T-helper 1 cell treated with Interleukin-12 subunit alpha and Interleukin-12 subunit beta and Interleukin-4 antibody, amounts not matched to agents 30 ng/mL and 1 ng/mL, for 36 hours (primary cell): Measurements from ENCODE around the gene FGGY. TPM values are rescaled to one million over a fixed set of nuclear protein-coding genes. Genes with fewer than 3 reads are reported as not detected.

Source experiments
- intact Hi-C: fragments of 100-400 bp; cut with micrococcal nuclease; formaldehyde crosslinking; loops from one replicate; pipeline ENCODE4 v1.15.1; 2024
- total RNA-seq: library from RNA; stranded (reverse); gene quantifications from 2 replicates; pipeline ENCODE4 v1.2.3, GENCODE V29; 2022

FGGY gene
- total RNA-seq, 1 donor from 2014 or later = 12.2 TPM

- intact Hi-C loops = no loop called here
These were observed 111.8 kb downstream of the FGGY start for GRCh38 chr1:59408608-59409240.

- intact Hi-C loops = no loop called here
These were observed 112.7 kb downstream of the FGGY start for GRCh38 chr1:59409549-59409948.

- intact Hi-C loops = no loop called here
These were observed 113.1 kb downstream of the FGGY start for GRCh38 chr1:59409986-59410385.

- intact Hi-C loops = no loop called here
These were observed 113.6 kb downstream of the FGGY start for GRCh38 chr1:59410457-59410856.

DNA sequence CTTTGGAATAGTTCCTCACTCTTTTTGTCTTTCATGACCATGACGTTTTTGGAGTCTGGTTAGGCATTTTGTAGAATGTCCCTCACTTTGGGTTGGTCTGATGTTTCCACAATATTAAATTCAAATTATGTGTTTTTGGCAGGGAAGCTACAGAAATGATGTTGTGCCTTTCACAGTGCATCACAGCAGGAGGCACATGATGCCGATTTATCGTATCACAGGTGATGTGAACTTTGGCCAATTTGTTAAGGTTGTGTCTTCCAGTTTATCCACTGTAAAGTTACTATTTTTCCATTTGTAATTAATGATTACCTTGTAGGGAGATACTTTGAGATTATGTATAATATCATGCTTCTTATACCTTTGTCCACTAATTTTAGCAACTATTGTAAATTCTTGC, 114.3 kb downstream of the FGGY start:
- intact Hi-C loops = no loop called here

DNA sequence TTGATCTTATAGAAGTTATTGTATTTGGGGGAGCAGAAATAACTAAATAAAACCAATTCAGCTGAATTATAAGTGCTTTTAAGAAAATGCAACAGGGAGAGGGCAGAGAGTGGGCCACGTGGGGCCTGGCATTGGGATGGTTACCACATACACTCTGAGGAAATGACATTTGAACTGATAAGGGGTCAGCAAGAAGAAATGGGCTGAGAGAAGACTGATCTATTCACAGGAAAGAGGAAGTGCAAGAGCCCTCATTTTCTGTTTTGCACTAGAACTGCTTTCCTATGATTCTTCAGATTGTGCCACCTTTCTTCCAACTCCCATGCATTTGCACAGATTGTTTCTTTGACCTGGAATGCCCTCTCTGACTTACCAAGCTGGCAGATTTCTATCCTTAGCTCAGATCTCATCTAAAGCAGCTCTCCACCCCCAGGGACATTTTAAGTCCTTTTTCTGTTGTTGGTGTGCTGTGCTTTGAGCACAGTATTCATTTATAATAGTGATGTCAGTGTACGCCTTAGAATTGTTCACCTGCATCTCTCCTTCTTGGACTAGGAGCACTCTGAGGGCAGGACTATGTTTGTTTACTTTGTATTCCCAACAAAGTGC, 115.9 kb downstream of the FGGY start:
- intact Hi-C loops = no loop called here

DNA sequence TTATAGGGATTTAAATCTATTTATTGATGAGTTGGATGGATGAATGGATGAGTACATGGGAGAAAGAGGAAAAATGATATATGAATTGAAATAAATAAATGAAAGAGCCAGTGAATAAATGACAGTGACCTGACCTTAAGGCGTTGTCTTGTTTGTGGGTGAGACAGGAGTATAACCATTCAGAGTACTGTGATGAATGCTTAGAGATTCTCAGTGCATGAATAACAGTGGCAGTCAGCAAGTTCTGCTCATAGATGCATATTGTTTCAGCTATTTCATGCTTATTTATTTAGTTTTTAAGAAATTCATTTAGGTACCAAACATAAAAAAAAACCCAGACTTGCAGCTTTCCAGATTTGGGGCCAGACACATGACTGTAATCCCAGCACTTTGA, 116.4 kb downstream of the FGGY start:
- intact Hi-C loops = no loop called here

DNA sequence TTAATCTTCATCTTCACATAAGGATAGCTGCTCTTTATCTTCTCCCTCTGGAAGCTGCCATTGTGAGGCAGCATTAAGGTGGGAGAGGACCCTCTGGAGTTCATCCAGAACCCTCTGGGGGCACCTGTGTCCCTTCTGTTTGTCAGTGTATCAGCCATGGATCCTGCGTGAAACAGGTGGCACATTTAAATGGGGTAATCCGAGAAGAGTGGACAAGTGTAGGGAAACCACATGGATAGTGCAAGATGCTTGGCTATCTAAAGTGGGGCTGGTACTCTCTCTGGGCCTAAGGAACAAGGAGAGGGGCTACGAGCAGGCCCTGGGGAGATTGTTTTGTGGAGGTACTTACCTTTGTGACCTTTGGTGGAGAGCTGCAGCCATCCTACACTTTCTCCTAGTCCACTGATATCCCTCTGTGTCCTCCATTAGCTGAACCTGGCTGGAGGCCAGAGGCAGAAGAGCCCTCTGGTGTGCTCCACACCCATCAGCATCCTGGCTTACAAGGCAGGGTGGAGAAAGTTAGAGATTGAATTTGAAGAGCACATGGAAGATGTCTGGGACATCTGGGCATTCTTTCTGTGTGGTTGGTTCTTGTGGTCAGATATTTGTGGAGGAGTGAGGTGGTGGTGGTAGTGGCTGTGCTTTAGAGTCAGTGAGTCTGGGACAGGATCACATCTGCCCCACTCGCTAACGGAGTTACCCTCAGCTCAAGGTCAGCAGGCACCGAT, 117.7 kb downstream of the FGGY start:
- intact Hi-C loops = no loop called here

DNA sequence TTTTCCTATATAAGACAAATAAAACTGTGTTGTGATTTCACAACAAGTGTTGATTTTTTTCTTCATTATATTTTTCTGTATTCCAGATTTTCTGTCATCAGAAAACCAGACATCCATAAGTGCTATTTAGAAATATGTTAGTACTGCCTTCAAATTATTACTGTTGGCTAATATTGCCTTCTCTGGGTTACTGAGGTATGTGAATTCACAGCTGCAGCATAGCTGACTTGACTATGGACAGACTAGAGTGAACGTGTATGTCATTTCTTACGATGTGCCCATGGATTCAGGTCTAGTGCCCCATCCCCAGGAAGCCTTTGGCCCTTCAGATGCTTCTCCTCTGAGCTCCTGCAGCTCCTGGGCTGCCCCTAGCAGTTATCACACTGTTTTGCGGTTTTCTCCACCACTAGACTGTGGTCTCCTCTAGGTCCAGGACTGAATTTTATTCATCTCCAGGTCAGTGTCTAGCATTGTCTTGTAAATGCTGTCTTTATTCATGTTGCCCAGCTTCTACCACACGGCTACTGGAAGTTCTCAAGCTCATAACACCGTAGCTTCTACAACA, 118.5 kb downstream of the FGGY start:
- intact Hi-C loops = no loop called here

DNA sequence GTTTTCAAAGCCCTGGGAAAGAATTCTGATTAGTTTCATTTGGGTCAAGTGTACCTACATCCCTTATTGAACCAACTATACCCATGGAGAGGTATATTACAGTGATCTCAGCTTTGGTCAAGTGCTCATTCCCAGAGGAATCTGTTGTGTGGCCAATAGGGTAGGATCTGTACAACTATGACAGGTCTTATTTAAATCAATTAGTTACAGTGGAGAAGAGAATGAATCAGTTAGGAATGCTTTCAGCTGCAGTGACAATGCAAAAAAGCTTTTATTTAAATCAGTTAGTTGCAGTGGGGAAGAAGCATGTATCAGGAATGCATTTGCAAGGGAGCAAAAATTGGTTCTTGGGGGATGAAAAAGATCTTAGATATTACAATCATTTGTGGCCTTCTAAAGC, 119.0 kb downstream of the FGGY start:
- intact Hi-C loops = no loop called here

DNA sequence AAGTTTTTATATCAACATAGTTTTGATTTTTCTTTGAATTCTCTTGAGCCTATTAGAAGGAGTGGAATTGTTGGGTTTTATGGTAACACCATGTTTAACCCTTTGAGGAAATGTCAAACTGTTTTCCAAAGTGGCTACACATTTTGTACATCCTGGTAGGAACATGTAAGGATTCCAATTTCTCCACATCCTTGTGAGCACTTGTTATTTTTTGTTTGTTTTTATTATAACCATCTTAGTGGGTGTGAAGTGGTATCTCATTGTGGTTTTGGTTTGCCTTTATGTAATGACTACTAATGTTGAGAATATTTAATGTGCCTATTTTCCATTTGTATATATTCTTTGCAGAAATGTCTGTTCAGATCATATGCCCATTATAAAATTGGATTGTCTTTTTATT, 120.5 kb downstream of the FGGY start:
- intact Hi-C loops = no loop called here

DNA sequence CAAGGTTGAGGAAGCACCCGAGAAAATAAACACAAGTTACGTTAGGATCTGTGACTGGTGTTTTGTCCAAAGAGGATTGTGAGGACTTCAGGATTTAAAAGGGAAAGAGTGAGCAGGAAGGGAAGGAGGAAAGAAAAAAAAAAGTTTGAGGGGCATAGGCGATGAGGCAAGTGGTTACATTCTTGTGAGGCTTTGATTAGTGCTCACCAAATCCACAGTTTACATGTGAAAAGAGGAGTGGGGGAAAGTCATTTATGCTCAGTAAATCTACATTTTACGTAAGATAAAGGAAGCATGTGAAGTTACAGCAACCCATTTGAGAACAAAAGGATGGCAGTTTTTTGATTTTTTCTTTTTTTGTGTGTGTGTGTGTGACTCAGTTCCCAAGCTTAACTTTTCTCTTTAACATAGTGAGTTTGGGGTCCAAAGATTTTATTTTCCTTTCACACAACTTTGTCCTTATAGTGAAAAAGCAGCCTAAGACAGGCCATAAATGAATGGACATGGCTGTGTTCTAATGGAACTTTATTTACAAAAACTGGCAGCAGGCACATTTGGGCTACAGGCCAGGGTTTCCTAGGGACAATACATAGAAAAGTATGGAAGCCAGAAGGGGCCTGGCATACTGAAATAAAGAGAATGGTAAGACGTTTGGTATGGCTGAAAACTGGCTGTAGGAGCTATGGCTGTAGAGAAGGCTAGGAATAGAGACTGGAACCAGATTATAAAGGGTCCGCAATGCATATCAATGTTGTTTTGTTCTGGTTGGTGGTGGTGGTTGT, 121.7 kb downstream of the FGGY start:
- intact Hi-C loops = no loop called here

GRCh38 chr1:59419361-59420140, 122.7 kb downstream of the FGGY start:
- intact Hi-C loops = no loop called here

DNA sequence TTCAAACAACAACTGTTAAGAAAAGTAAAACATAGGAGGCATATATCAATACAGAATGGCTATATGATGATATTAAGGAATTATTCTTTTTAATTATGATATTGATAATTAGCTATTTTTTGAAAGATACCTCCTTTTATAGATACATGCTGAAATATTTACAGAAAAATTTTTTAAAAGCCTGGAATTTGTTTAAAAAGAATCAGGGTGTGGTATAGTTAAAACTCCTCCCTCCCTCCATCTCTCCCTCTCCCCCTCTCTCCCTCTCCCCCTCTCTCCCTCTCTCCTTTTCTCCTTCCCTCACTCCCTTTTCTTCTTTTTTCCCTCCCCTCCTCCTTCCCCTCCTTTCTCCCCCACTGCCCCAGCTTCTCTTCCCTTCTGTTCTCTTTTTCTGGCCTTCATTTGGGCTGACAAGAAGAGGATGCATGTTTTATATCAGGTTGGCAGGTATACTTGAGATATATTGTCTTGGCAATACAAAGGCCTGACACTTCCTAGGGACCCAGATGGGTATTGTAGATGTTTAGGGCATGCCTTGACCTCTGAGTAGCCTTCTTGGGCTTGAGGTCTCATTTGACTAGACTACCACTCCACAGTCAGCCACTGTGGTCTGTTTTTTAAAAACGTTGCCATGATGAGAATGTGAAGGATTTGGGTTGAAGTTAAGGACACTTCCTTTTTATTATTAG, 124.5 kb downstream of the FGGY start:
- intact Hi-C loops = no loop called here

DNA sequence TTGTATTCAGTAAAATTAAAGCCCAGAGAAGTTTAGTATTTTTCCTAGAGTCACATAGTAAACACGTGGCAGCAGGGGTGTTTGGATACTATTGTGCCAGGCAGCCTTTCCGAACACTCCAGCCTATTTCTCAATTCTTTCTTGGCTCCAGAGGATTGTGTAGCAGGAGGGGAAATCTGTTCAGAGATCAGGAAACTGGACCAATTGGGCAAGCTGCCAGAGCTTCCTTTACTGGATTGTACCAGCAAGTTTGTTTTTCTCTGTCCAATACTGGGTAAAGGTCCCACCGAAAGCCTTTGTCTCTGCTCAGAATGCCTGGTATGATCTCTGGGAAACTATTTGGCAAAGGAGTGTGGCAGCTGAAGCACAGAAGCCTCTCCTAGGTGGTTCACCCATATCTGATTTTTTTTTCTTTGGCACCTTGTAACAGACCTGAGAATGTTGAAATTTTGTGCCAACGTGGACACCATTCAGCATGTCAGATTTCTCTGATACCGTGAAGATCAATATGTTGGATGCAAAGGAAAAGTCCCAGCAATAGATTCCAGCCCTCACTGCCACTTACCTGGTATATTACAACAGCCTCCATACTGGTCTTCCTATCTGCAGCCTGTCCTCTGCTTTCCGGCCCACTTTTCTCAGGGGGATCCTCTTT, 126.2 kb downstream of the FGGY start:
- intact Hi-C loops = no loop called here

- intact Hi-C loops = no loop called here
These were observed 130.3 kb downstream of the FGGY start for GRCh38 chr1:59427155-59427554.

DNA sequence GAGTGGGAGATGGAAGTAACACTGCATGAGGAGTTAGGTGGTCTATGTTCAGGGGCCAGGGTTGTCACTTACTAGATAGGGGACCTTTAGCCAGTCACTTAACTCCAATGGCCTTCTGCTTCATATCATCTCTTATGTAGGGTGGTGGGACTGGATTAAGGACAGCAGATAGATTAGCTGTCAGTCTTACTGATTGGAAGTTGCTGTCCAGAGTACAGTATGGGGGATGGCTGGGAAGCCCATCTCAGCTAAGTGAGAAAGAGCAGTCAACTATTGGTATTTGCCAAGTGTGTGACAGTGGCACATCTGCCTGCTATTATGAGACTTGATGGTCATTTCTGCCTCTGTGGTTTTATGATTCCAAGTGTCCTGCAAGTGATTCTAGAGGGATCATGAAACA, 130.9 kb downstream of the FGGY start:
- intact Hi-C loops = no loop called here

DNA sequence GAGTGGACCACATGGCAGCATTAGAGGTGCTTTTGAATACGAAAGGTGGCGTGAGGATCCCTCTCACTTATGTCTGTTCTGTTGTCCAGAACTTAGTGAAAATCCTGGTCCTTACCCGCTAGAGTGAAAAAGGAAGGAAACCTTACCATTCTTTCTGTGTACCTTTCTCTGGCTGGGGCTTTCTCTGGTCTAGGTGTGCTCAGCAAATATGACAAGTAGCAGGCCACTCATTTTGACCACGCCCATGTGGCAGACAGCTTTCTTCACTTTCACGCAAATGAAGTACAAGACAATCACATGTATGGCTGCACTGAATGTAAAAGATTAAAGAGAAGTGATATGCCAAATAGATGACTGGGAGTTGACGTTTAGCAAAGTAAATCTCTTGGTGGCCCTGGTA, 131.9 kb downstream of the FGGY start:
- intact Hi-C loops = no loop called here

DNA sequence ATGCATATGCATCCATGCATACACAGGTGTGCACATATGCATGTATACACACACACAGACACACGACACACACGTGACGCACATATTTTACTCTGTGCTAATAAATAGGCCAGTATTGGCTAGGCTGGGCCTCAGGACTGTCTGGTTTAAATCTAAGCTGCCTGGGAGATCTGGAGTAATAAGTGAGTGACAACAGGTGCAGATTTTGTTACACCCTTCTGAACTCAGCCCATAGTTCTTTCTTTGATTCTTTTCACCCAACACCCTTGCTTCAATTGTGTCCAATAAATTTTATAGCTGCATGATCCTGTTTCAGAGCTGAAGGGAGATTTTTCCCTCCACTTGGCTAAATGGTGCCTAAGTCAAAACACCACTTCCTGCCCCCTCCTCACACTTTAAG, 132.8 kb downstream of the FGGY start:
- intact Hi-C loops = loop anchor here (5.0 kb wide), 1 partner anchor 97 kb away; no protein-coding TSS in a partner anchor
